Uterus (tissue), 4 donors: Measurements from ENCODE around the gene GGCX. TPM values are rescaled to one million over a fixed set of nuclear protein-coding genes. Genes with fewer than 3 reads are reported as not detected.
"Not testable (repeated sequence)": the region's sequence is repeated elsewhere in the genome, so short reads cannot be mapped to it uniquely, and the experiment has no call there.

ENCODE experiments used
- DNase-seq, 2 donors: peaks; one replicate each; pipeline ENCODE4 v3.0.0-alpha.2; 2019 to 2020
- H3K27ac ChIP-seq, 2 donors: fragments of 200-600 bp; sonication (generic); 1 replicate in 1 of 2; 2 replicates in 1 of 2; pipeline ENCODE4 v1.5.1; 2016 to 2018
- H3K27me3 ChIP-seq, 2 donors: fragments of 200-600 bp; sonication (generic); one replicate each; pipeline ENCODE4 v1.5.1; 2018 to 2019; ENCODE audit warnings: control low read depth in 1 of 2
- H3K36me3 ChIP-seq, 2 donors: fragments of 200-600 bp; sonication (generic); one replicate each; pipeline ENCODE4 v1.5.1; 2019; ENCODE audit warnings: control low read depth in 1 of 2
- H3K4me1 ChIP-seq, 2 donors: fragments of 200-600 bp; sonication (generic); one replicate each; pipeline ENCODE4 v1.5.1; 2018 to 2019; ENCODE audit warnings: control low read depth in 1 of 2
- H3K4me3 ChIP-seq, 2 donors: fragments of 200-600 bp; sonication (generic); 1 replicate in 1 of 2; 2 replicates in 1 of 2; pipeline ENCODE4 v1.5.1; 2018 to 2019; ENCODE audit warnings: mild to moderate bottlenecking in 1 of 2
- H3K9me3 ChIP-seq, 2 donors: fragments of 200-600 bp; sonication (generic); one replicate each; pipeline ENCODE4 v1.5.1; 2019; ENCODE audit warnings: control low read depth in 1 of 2
- POLR2A ChIP-seq, 2 donors: fragments of 450-650 bp; IDR thresholded peaks; one replicate each; pipeline ENCODE4 v1.6.1; 2016; ENCODE audit warnings: antibody characterized with exemption in 2 of 2, mild to moderate bottlenecking in 1 of 2, moderate library complexity in 1 of 2
- intact Hi-C: fragments of 100-400 bp; cut with DNase I; formaldehyde crosslinking; loops from one replicate; pipeline ENCODE4 v1.15.1; 2023; ENCODE audit warnings: low total_unique reads
- total RNA-seq, 4 donors: library from RNA; depleted of rRNA in 3 of 4; stranded (reverse); fragments of >200 nt in 3 of 4; gene quantifications; one replicate each; pipeline versions ENCODE4 v1.1.0 to v1.2.4, GENCODE V29; 2014 to 2023
- TF ChIP-seq, protein P1 (sequence below), 4 experiments: fragments of 200-600 bp in 2 of 4; fragments of 450-650 bp in 2 of 4; sonication (generic) in 2 of 4; IDR thresholded peaks; one replicate each; pipeline ENCODE4 v1.5.1; 2016 to 2019; ENCODE audit warnings: antibody characterized with exemption in 4 of 4, mild to moderate bottlenecking in 2 of 4, moderate library complexity in 1 of 4
- donor health status: DM: yes; HTN: yes; CAD: no.

Gene GGCX
- total RNA-seq, 4 donors from 2014 or later, result 14.1 to 54.1 (median 37.9) TPM

GRCh38 chr2:85594715-85595300 is 33.5 kb upstream of the GGCX start:
- Histone ChIP-seq H3K4me1 (peaks cover 3 to 18% of the 10 kb centered on the region in 2 donors), H3K9me3 (no peaks in the 10 kb centered on the region), H3K27me3 (no peaks in the 10 kb centered on the region), H3K36me3 (no peaks in the 10 kb centered on the region), H3K27ac (peak overlapping the region; percentile 86 to 92), H3K4me3 (peak overlapping the region; percentile 58 to 90)
- no peak for DNase-seq
- TF ChIP-seq POLR2A (IDR thresholded peaks at IDR 0.05), result no peak
- TF ChIP-seq, protein P1, sequence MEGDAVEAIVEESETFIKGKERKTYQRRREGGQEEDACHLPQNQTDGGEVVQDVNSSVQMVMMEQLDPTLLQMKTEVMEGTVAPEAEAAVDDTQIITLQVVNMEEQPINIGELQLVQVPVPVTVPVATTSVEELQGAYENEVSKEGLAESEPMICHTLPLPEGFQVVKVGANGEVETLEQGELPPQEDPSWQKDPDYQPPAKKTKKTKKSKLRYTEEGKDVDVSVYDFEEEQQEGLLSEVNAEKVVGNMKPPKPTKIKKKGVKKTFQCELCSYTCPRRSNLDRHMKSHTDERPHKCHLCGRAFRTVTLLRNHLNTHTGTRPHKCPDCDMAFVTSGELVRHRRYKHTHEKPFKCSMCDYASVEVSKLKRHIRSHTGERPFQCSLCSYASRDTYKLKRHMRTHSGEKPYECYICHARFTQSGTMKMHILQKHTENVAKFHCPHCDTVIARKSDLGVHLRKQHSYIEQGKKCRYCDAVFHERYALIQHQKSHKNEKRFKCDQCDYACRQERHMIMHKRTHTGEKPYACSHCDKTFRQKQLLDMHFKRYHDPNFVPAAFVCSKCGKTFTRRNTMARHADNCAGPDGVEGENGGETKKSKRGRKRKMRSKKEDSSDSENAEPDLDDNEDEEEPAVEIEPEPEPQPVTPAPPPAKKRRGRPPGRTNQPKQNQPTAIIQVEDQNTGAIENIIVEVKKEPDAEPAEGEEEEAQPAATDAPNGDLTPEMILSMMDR (IDR thresholded peaks at IDR 0.05), result no peak
- intact Hi-C loops, result no loop called here

- H3K27ac ChIP-seq, result no peak overlapping the region
- intact Hi-C loops, result no loop called here
- H3K9me3 ChIP-seq, result no peaks in the 10 kb centered on the region
- no peak for DNase-seq
- TF ChIP-seq POLR2A (IDR thresholded peaks at IDR 0.05), result no peak
- TF ChIP-seq, protein P1 (IDR thresholded peaks at IDR 0.05), result no peak
- no peak overlapping the region for H3K4me3 ChIP-seq
- H3K27me3 ChIP-seq, result no peaks in the 10 kb centered on the region
- H3K36me3 ChIP-seq, result no peaks in the 10 kb centered on the region
- peaks cover 3 to 18% of the 10 kb centered on the region in 2 donors for H3K4me1 ChIP-seq
These were observed 31.7 kb upstream of the GGCX start for GRCh38 chr2:85593023-85593422.

DNA sequence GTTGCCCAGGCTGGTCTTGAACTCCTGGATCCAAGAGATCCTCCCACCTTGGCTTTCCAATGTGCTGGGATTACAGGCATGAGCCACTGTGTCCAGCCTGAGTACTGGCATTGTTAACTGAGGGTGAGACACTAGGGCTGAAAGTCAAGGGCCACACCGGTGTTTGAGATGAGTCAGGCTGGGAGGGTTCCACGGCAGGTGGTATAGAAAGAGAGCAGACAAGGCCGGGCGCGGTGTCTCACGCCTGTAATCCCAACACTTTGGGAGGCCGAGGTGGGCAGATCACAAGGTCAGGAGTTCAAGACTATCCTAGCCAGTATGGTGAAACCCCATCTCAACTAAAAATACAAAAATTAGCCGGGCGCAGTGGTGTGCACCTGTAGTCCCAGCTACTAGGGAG is 31.0 kb upstream of the GGCX start:
- H3K27me3 ChIP-seq, H3K4me3 ChIP-seq, DNase-seq, H3K9me3 ChIP-seq, intact Hi-C loops, H3K36me3 ChIP-seq: not testable (repeated sequence)
- Histone ChIP-seq H3K27ac (peak overlapping the region; percentile 74 to 79), H3K4me1 (peaks cover 3 to 18% of the 10 kb centered on the region in 2 donors)

DNA sequence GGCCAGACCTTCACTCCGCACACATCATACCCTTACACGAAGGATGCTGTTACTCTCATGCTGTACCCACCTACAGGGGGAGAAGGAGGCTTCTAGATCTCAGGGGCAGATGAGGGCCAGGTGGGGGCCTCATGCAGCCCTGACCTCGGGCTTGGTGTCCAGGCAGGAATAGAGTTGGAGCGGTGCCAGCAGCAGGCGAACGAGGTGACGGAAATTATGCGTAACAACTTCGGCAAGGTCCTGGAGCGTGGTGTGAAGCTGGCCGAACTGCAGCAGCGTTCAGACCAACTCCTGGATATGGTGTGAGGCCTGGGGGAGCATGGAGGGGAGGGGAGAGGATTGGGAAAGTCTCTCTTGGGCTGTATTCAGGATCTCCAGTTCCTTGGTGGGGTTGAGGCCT is 30.3 kb upstream of the GGCX start:
- intact Hi-C loops, result no loop called here
- DNase-seq, result no peak
- H3K27me3 ChIP-seq, result no peaks in the 10 kb centered on the region
- H3K36me3 ChIP-seq, result no peaks in the 10 kb centered on the region
- TF ChIP-seq POLR2A (IDR thresholded peaks at IDR 0.05), result no peak
- TF ChIP-seq, protein P1 (IDR thresholded peaks at IDR 0.05), result no peak
- H3K9me3 ChIP-seq, result no peaks in the 10 kb centered on the region
- H3K4me1 ChIP-seq, result peaks cover 0 to 15% of the 10 kb centered on the region in 2 donors
- peak overlapping the region; percentile 74 to 79 for H3K27ac ChIP-seq
- H3K4me3 ChIP-seq, result no peak overlapping the region

GRCh38 chr2:85590950-85591349 is 29.7 kb upstream of the GGCX start:
- Histone ChIP-seq H3K9me3 (no peaks in the 10 kb centered on the region), H3K27ac (peak overlapping the region; percentile 74 to 79), H3K4me3 (no peak overlapping the region), H3K36me3 (no peaks in the 10 kb centered on the region), H3K4me1 (peaks cover 0 to 12% of the 10 kb centered on the region in 2 donors), H3K27me3 (no peaks in the 10 kb centered on the region)
- TF ChIP-seq, protein P1 (IDR thresholded peaks at IDR 0.05), result no peak
- no peak for TF ChIP-seq POLR2A (IDR thresholded peaks at IDR 0.05)
- intact Hi-C loops, result no loop called here
- DNase-seq, result no peak
